HG02870 (cell line): ENCODE results near the gene SUV39H2.
"Not testable (repeated sequence)": the region's sequence is repeated elsewhere in the genome, so short reads cannot be mapped to it uniquely, and the experiment has no call there.

Experiments used
- ATAC-seq: cut with Tn5 transposase; IDR thresholded peaks from one replicate; pipeline ENCODE4 v1.9.1; 2021; ENCODE audit warnings: mild to moderate bottlenecking, moderate library complexity; ENCODE audit not compliant: unreplicated experiment

Gene SUV39H2

GRCh38 chr10:14873090-14873760, 5.4 kb upstream of the SUV39H2 start:
- ATAC-seq = peak; percentile 68

GRCh38 chr10:14875941-14876340, 2.7 kb upstream of the SUV39H2 start:
- no peak for ATAC-seq

- no peak for ATAC-seq
These were observed 1.9 kb upstream of the SUV39H2 start for GRCh38 chr10:14876764-14877163.

- ATAC-seq = peak; percentile 13
These were observed 660 bp downstream of the SUV39H2 start for GRCh38 chr10:14879124-14879927.

GRCh38 chr10:14879928-14880193, 1.2 kb downstream of the SUV39H2 start:
- ATAC-seq = no peak

GRCh38 chr10:14880229-14880628, 1.6 kb downstream of the SUV39H2 start:
- ATAC-seq = no peak

- no peak for ATAC-seq
These were observed 5.4 kb downstream of the SUV39H2 start for GRCh38 chr10:14884082-14884481.

- no peak for ATAC-seq
These were observed 10.7 kb downstream of the SUV39H2 start for GRCh38 chr10:14889318-14889717.

- no peak for ATAC-seq
These were observed 12.5 kb downstream of the SUV39H2 start for GRCh38 chr10:14891151-14891550.

- peak; percentile 55 for ATAC-seq
These were observed 25.7 kb downstream of the SUV39H2 start for GRCh38 chr10:14904316-14904732.

- no peak for ATAC-seq
These were observed 26.2 kb downstream of the SUV39H2 start for GRCh38 chr10:14904864-14905263.

GRCh38 chr10:14905890-14906289, 27.2 kb downstream of the SUV39H2 start:
- no peak for ATAC-seq

GRCh38 chr10:14906765-14907164, 28.1 kb downstream of the SUV39H2 start:
- no peak for ATAC-seq

- not testable (repeated sequence) for ATAC-seq
These were observed 28.9 kb downstream of the SUV39H2 start for GRCh38 chr10:14907591-14907990.

- no peak for ATAC-seq
These were observed 30.4 kb downstream of the SUV39H2 start for GRCh38 chr10:14909101-14909500.

- no peak for ATAC-seq
These were observed 32.3 kb downstream of the SUV39H2 start for GRCh38 chr10:14910953-14911352.

GRCh38 chr10:14911801-14912200, 33.1 kb downstream of the SUV39H2 start:
- ATAC-seq = no peak

- ATAC-seq = no peak
These were observed 37.9 kb downstream of the SUV39H2 start for GRCh38 chr10:14916600-14916999.

GRCh38 chr10:14917827-14918226, 39.2 kb downstream of the SUV39H2 start:
- no peak for ATAC-seq

GRCh38 chr10:14918964-14919363, 40.3 kb downstream of the SUV39H2 start:
- ATAC-seq = no peak

- ATAC-seq = no peak
These were observed 45.3 kb downstream of the SUV39H2 start for GRCh38 chr10:14924013-14924412.

GRCh38 chr10:14925268-14925667, 46.6 kb downstream of the SUV39H2 start:
- no peak for ATAC-seq

- ATAC-seq = peak; percentile 21
These were observed 47.4 kb downstream of the SUV39H2 start for GRCh38 chr10:14926061-14926470.
